ENCODE results near the gene DTX3L. TPM values are rescaled to one million over a fixed set of nuclear protein-coding genes. Genes with fewer than 3 reads are reported as not detected.

Gene DTX3L
- total and polyA plus RNA-seq, 2 of the 13 experiments (the other 11 are each of a cell fraction or from before 2014, with no cell fraction given): 2.5 to 10.9 TPM

DNA sequence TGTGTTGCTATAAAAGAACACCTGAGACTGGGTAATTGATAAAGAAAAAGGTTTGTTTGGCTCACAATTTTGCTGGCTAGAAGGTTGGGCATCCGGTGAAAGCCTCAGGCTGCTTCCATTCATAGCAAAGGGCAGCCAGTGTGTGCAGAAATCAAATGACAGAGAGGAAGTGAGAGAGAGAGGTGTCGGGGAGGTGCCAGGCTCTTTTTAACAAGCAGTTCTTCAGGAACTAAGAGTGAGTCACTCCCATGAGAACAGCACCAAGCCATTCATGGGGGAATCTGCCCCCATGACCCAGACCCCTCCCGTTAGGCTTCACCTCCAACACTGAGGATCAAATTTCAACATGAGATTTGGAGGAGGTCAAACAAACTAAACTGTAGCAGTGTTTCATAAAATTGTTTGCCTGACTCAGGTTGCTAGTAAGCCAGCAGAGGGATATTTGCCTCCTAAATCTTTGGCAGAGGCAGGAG, 8.8 kb downstream of the DTX3L start (continued):
- TF ChIP-seq HES4 (CRISPR knock-in tag; IDR thresholded peaks at IDR 0.05; ENCODE audit: borderline replicate concordance) (no peak), POGZ (CRISPR knock-in tag; IDR thresholded peaks at IDR 0.05) (peak; percentile 69), KDM1A (CRISPR knock-in tag; IDR thresholded peaks at IDR 0.05) (no peak), STAT5B (CRISPR knock-in tag; IDR thresholded peaks at IDR 0.05) (no peak), MTA1 (CRISPR knock-in tag; IDR thresholded peaks at IDR 0.05; ENCODE audit: borderline replicate concordance) (no peak), HNF4G (IDR thresholded peaks at IDR 0.05; ENCODE audit: borderline replicate concordance, low read depth, low read length) (no peak), HNF4G (CRISPR knock-in tag; IDR thresholded peaks at IDR 0.05; ENCODE audit: borderline replicate concordance, low read depth) (0 out of 2 replicates have a peak, but pooled peaks have one; percentile 36), SSRP1 (CRISPR knock-in tag; IDR thresholded peaks at IDR 0.05) (peak; percentile 83; the same call in 1 of the 2 replicates), ZNF432 (CRISPR knock-in tag; IDR thresholded peaks at IDR 0.05; ENCODE audit: borderline replicate concordance) (no peak)
- TF ChIP-seq, protein P1, sequence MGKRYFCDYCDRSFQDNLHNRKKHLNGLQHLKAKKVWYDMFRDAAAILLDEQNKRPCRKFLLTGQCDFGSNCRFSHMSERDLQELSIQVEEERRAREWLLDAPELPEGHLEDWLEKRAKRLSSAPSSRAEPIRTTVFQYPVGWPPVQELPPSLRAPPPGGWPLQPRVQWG (CRISPR knock-in tag; IDR thresholded peaks at IDR 0.05; ENCODE audit: borderline replicate concordance, low read depth): no peak
- TF ChIP-seq, protein P2, sequence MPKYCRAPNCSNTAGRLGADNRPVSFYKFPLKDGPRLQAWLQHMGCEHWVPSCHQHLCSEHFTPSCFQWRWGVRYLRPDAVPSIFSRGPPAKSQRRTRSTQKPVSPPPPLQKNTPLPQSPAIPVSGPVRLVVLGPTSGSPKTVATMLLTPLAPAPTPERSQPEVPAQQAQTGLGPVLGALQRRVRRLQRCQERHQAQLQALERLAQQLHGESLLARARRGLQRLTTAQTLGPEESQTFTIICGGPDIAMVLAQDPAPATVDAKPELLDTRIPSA (CRISPR knock-in tag; IDR thresholded peaks at IDR 0.05; ENCODE audit: borderline replicate concordance): no peak
- TF ChIP-seq, protein P3, sequence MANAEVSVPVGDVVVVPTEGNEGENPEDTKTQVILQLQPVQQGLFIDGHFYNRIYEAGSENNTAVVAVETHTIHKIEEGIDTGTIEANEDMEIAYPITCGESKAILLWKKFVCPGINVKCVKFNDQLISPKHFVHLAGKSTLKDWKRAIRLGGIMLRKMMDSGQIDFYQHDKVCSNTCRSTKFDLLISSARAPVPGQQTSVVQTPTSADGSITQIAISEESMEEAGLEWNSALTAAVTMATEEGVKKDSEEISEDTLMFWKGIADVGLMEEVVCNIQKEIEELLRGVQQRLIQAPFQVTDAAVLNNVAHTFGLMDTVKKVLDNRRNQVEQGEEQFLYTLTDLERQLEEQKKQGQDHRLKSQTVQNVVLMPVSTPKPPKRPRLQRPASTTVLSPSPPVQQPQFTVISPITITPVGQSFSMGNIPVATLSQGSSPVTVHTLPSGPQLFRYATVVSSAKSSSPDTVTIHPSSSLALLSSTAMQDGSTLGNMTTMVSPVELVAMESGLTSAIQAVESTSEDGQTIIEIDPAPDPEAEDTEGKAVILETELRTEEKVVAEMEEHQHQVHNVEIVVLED (CRISPR knock-in tag; IDR thresholded peaks at IDR 0.05; ENCODE audit: borderline replicate concordance): no peak
- TF ChIP-seq, protein P4, sequence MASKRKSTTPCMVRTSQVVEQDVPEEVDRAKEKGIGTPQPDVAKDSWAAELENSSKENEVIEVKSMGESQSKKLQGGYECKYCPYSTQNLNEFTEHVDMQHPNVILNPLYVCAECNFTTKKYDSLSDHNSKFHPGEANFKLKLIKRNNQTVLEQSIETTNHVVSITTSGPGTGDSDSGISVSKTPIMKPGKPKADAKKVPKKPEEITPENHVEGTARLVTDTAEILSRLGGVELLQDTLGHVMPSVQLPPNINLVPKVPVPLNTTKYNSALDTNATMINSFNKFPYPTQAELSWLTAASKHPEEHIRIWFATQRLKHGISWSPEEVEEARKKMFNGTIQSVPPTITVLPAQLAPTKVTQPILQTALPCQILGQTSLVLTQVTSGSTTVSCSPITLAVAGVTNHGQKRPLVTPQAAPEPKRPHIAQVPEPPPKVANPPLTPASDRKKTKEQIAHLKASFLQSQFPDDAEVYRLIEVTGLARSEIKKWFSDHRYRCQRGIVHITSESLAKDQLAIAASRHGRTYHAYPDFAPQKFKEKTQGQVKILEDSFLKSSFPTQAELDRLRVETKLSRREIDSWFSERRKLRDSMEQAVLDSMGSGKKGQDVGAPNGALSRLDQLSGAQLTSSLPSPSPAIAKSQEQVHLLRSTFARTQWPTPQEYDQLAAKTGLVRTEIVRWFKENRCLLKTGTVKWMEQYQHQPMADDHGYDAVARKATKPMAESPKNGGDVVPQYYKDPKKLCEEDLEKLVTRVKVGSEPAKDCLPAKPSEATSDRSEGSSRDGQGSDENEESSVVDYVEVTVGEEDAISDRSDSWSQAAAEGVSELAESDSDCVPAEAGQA (IDR thresholded peaks at IDR 0.05; ENCODE audit: low read depth): no peak
- TF ChIP-seq, protein P4 (CRISPR knock-in tag; IDR thresholded peaks at IDR 0.05; ENCODE audit: borderline replicate concordance): no peak
- TF ChIP-seq, protein P5, sequence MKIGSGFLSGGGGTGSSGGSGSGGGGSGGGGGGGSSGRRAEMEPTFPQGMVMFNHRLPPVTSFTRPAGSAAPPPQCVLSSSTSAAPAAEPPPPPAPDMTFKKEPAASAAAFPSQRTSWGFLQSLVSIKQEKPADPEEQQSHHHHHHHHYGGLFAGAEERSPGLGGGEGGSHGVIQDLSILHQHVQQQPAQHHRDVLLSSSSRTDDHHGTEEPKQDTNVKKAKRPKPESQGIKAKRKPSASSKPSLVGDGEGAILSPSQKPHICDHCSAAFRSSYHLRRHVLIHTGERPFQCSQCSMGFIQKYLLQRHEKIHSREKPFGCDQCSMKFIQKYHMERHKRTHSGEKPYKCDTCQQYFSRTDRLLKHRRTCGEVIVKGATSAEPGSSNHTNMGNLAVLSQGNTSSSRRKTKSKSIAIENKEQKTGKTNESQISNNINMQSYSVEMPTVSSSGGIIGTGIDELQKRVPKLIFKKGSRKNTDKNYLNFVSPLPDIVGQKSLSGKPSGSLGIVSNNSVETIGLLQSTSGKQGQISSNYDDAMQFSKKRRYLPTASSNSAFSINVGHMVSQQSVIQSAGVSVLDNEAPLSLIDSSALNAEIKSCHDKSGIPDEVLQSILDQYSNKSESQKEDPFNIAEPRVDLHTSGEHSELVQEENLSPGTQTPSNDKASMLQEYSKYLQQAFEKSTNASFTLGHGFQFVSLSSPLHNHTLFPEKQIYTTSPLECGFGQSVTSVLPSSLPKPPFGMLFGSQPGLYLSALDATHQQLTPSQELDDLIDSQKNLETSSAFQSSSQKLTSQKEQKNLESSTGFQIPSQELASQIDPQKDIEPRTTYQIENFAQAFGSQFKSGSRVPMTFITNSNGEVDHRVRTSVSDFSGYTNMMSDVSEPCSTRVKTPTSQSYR (CRISPR knock-in tag; IDR thresholded peaks at IDR 0.05; ENCODE audit: borderline replicate concordance): no peak
- TF ChIP-seq, protein P6, sequence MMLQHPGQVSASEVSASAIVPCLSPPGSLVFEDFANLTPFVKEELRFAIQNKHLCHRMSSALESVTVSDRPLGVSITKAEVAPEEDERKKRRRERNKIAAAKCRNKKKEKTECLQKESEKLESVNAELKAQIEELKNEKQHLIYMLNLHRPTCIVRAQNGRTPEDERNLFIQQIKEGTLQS (CRISPR knock-in tag; IDR thresholded peaks at IDR 0.05): no peak

All from HepG2 (cell line).